ENCODE measurements around the gene GLDC.

The GLDC gene

DNA sequence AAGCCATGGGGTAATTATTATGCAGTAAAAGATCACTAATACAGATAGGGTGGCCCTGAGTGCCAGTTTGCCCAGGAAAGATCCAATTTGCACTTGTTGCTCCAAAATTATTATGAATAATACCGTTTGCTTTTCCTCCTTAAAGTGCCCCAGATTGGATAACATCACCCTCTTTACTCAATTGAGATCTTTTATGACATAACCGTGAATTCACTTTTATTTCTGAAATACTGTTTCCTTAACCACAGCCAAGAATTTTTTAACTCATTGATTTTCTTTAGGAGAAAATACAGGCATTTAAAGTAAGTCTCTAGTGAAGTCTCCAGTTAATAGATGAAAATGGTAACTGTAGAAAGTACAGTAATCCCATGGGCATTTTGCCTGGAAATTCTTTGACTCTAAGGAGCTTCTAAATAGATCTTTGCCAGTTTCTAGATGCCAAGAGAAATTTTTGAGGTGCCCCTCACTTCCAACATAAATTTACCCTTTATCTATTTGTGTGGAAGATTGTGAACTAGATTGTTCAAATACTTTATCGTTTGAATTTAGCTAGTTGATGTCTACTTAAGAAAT lies 133.4 kb downstream of the GLDC start:
- TF ChIP-seq EZH2phosphoT487 (IDR thresholded peaks at IDR 0.05; ENCODE audit: low read depth): no peak
- TF ChIP-seq, protein P1, sequence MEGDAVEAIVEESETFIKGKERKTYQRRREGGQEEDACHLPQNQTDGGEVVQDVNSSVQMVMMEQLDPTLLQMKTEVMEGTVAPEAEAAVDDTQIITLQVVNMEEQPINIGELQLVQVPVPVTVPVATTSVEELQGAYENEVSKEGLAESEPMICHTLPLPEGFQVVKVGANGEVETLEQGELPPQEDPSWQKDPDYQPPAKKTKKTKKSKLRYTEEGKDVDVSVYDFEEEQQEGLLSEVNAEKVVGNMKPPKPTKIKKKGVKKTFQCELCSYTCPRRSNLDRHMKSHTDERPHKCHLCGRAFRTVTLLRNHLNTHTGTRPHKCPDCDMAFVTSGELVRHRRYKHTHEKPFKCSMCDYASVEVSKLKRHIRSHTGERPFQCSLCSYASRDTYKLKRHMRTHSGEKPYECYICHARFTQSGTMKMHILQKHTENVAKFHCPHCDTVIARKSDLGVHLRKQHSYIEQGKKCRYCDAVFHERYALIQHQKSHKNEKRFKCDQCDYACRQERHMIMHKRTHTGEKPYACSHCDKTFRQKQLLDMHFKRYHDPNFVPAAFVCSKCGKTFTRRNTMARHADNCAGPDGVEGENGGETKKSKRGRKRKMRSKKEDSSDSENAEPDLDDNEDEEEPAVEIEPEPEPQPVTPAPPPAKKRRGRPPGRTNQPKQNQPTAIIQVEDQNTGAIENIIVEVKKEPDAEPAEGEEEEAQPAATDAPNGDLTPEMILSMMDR (IDR thresholded peaks at IDR 0.05; ENCODE audit: low read depth, low read length): no peak
- Histone ChIP-seq H2AFZ (ENCODE audit: low read depth, low read length) (no peak overlapping the region), H3K9me3 (ENCODE audit: insufficient read depth, low read length) (no peaks in the 10 kb centered on the region), H3K27me3 (ENCODE audit: low read depth, low read length) (no peaks in the 10 kb centered on the region), H3K36me3 (replicated peaks; ENCODE audit: low read depth, low read length) (peaks cover 18% of the 10 kb centered on the region), H3K4me3 (ENCODE audit: low read length) (no peak overlapping the region), H3K9ac (ENCODE audit: low read length) (no peak overlapping the region), H4K20me1 (ENCODE audit: insufficient read depth, low read length) (0 out of 2 replicates have a peak, but pooled peaks cover 3% of the 10 kb centered on the region), H3K4me1 (ENCODE audit: low read length) (no peaks in the 10 kb centered on the region), H3K79me2 (ENCODE audit: low read length) (no peaks in the 10 kb centered on the region), H3K4me2 (ENCODE audit: low read length) (no peak overlapping the region), H3K27ac (ENCODE audit: low read length) (no peak overlapping the region)

DNA sequence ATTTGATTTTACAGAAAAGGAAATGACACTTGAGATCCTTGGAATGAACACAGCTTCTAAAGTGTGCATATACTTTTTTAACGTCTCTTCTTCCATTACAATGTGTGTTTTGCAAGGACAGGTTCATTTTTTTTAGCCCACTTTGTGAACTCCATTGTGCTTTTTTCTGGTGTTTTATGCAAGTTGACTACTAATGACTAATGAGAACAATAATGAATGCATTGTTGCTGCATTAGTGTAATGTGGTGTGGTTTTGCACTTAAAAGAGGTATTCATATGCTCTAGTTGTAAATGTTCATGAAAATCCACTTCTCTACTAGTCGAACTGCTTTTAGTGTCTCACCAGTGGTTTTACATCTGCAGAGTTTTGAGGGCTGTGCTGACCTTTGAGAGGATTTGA lies 139.0 kb downstream of the GLDC start:
- no peaks in the 10 kb centered on the region for H3K9me3 ChIP-seq (ENCODE audit: insufficient read depth, low read length)
- H3K79me2 ChIP-seq (ENCODE audit: low read length): no peaks in the 10 kb centered on the region
- H3K4me1 ChIP-seq (ENCODE audit: low read length): no peaks in the 10 kb centered on the region
- no peak for TF ChIP-seq EZH2phosphoT487 (IDR thresholded peaks at IDR 0.05; ENCODE audit: low read depth)
- TF ChIP-seq, protein P1 (IDR thresholded peaks at IDR 0.05; ENCODE audit: low read depth, low read length): no peak
- H3K36me3 ChIP-seq (replicated peaks; ENCODE audit: low read depth, low read length): peaks cover 50% of the 10 kb centered on the region
- no peak overlapping the region for H2AFZ ChIP-seq (ENCODE audit: low read depth, low read length)
- H3K9ac ChIP-seq (ENCODE audit: low read length): no peak overlapping the region
- no peaks in the 10 kb centered on the region for H4K20me1 ChIP-seq (ENCODE audit: insufficient read depth, low read length)
- H3K27ac ChIP-seq (ENCODE audit: low read length): no peak overlapping the region
- no peak overlapping the region for H3K4me2 ChIP-seq (ENCODE audit: low read length)
- H3K4me3 ChIP-seq (ENCODE audit: low read length): no peak overlapping the region
- no peaks in the 10 kb centered on the region for H3K27me3 ChIP-seq (ENCODE audit: low read depth, low read length)

DNA sequence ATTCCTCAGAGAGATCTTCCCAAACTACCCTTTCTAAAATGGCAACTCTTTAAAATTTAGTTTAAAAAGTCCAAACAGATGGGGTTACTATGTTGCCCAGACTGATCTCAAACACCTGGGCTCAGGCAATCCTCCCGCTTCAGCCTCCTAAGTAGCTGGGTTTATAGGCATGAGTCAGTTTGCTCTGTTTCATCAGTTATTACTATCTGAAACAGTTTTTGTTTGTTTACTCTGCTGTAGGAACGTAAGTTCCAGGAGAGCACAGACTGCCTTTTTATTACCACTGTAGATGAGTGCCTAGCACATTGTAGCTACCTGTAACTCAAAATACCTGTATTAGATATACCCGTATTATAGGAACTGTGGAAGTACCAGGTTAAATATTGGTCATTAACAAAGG lies 143.1 kb downstream of the GLDC start:
- TF ChIP-seq, protein P1 (IDR thresholded peaks at IDR 0.05; ENCODE audit: low read depth, low read length): no peak
- no peak for TF ChIP-seq EZH2phosphoT487 (IDR thresholded peaks at IDR 0.05; ENCODE audit: low read depth)
- no peak overlapping the region for H3K4me2 ChIP-seq (ENCODE audit: low read length)
- H2AFZ ChIP-seq (ENCODE audit: low read depth, low read length): no peak overlapping the region
- no peaks in the 10 kb centered on the region for H3K27me3 ChIP-seq (ENCODE audit: low read depth, low read length)
- H3K9ac ChIP-seq (ENCODE audit: low read length): no peak overlapping the region
- H3K79me2 ChIP-seq (ENCODE audit: low read length): no peaks in the 10 kb centered on the region
- H3K4me1 ChIP-seq (ENCODE audit: low read length): no peaks in the 10 kb centered on the region
- H3K4me3 ChIP-seq (ENCODE audit: low read length): no peak overlapping the region
- H3K36me3 ChIP-seq (replicated peaks; ENCODE audit: low read depth, low read length): peaks cover 47% of the 10 kb centered on the region
- H3K27ac ChIP-seq (ENCODE audit: low read length): no peak overlapping the region
- H3K9me3 ChIP-seq (ENCODE audit: insufficient read depth, low read length): no peaks in the 10 kb centered on the region
- H4K20me1 ChIP-seq (ENCODE audit: insufficient read depth, low read length): no peaks in the 10 kb centered on the region

DNA sequence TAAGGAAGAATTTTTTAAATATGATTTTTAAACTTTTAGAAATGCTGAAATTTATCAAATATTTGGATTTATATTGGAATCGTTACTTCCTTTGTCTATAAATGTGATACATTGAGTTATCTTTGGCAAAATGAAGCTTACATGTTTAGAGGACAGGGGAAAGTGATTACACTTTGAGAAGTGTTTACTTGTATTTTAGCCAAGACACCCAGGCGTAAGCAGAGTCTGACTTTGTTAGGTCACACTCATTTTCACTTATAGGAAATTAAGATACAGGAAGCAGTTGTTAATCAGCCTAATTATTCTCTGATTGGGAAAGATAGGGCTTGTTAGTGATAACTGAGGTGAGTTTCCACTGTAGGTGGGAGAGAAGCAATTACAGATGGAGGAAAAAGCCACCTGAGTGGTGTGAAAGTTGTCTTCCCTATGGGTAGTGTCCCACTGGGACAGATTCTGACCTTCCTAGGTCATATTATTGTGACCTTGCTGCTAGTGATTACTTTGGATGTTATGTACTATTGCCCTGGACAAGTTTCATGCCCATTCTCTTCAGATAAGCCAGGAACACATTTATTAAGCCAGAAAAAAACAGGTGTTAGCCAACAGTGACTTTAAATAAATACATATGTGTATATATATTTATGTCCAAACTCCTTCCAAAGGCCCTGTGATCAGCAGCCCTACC lies 143.9 kb downstream of the GLDC start:
- H3K9ac ChIP-seq (ENCODE audit: low read length): no peak overlapping the region
- no peak overlapping the region for H2AFZ ChIP-seq (ENCODE audit: low read depth, low read length)
- H3K27ac ChIP-seq (ENCODE audit: low read length): no peak overlapping the region
- H3K27me3 ChIP-seq (ENCODE audit: low read depth, low read length): no peaks in the 10 kb centered on the region
- no peak overlapping the region for H3K4me2 ChIP-seq (ENCODE audit: low read length)
- no peaks in the 10 kb centered on the region for H4K20me1 ChIP-seq (ENCODE audit: insufficient read depth, low read length)
- H3K36me3 ChIP-seq (replicated peaks; ENCODE audit: low read depth, low read length): peaks cover 47% of the 10 kb centered on the region
- H3K4me3 ChIP-seq (ENCODE audit: low read length): no peak overlapping the region
- H3K9me3 ChIP-seq (ENCODE audit: insufficient read depth, low read length): no peaks in the 10 kb centered on the region
- TF ChIP-seq EZH2phosphoT487 (IDR thresholded peaks at IDR 0.05; ENCODE audit: low read depth): no peak
- TF ChIP-seq, protein P1 (IDR thresholded peaks at IDR 0.05; ENCODE audit: low read depth, low read length): no peak
- H3K4me1 ChIP-seq (ENCODE audit: low read length): no peaks in the 10 kb centered on the region
- no peaks in the 10 kb centered on the region for H3K79me2 ChIP-seq (ENCODE audit: low read length)

Data from OCI-LY3 (cell line).